ENCODE results near the gene UBXN1. TPM values are rescaled to one million over a fixed set of nuclear protein-coding genes. Genes with fewer than 3 reads are reported as not detected.

Gene UBXN1
- total RNA-seq, 1 experiment from 2014 or later, result 153 TPM

DNA sequence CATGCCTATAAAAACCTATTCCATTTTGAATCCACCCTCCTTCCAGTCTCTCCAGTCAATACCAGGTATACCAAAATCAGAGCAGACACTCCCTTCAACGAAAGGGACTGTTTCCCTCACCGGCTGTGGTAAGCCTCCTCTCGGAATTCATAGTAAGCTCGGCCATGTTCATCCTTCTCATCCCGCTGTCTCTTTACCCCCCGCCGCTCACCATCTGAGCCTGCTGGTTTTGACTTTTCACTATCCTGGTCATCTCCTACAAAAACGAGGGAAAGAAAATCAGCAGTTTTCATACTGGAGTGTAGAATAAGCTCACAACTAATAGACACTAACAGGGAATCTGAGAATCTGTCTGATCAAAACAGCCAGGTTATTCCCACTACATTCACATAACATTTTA, 45.3 kb upstream of the UBXN1 start:
- Mint-ChIP-seq H3K27me3 (ENCODE audit: insufficient read depth, unreplicated experiment) (no peaks in the 10 kb centered on the region), H3K4me1 (ENCODE audit: insufficient read depth, unreplicated experiment) (peaks cover 20% of the 10 kb centered on the region), H3K36me3 (ENCODE audit: insufficient read depth, unreplicated experiment) (peaks cover 79% of the 10 kb centered on the region), H3K9me3 (ENCODE audit: unreplicated experiment) (no peaks in the 10 kb centered on the region), H3K27ac (ENCODE audit: low read depth, unreplicated experiment) (peak overlapping the region; percentile 69), H3K4me3 (ENCODE audit: unreplicated experiment) (peak overlapping the region; percentile 92)
- intact Hi-C loops (cut with micrococcal nuclease), result no loop called here
- no TSS peak for BruUV-seq (replicated peaks)
- TF ChIP-seq, protein P1, sequence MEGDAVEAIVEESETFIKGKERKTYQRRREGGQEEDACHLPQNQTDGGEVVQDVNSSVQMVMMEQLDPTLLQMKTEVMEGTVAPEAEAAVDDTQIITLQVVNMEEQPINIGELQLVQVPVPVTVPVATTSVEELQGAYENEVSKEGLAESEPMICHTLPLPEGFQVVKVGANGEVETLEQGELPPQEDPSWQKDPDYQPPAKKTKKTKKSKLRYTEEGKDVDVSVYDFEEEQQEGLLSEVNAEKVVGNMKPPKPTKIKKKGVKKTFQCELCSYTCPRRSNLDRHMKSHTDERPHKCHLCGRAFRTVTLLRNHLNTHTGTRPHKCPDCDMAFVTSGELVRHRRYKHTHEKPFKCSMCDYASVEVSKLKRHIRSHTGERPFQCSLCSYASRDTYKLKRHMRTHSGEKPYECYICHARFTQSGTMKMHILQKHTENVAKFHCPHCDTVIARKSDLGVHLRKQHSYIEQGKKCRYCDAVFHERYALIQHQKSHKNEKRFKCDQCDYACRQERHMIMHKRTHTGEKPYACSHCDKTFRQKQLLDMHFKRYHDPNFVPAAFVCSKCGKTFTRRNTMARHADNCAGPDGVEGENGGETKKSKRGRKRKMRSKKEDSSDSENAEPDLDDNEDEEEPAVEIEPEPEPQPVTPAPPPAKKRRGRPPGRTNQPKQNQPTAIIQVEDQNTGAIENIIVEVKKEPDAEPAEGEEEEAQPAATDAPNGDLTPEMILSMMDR (IDR thresholded peaks at IDR 0.05; ENCODE audit: unreplicated experiment), result no peak
- ChIA-PET POLR2A (interaction anchor here (0.8 to 10.3 kb wide), 19 partner anchors 12 to 171 kb away, joined by 3 to 197 read pairs (median 6); partner anchors contain the start of genes BSCL2, C11orf98, CSKMT and EEF1G), CTCF (interaction anchor here (0.6 to 2.2 kb wide), 8 partner anchors 14 to 331 kb away, joined by 3 to 11 read pairs (median 4); no protein-coding TSS in a partner anchor)
- DNase-seq (ENCODE audit: unreplicated experiment), result no peak

DNA sequence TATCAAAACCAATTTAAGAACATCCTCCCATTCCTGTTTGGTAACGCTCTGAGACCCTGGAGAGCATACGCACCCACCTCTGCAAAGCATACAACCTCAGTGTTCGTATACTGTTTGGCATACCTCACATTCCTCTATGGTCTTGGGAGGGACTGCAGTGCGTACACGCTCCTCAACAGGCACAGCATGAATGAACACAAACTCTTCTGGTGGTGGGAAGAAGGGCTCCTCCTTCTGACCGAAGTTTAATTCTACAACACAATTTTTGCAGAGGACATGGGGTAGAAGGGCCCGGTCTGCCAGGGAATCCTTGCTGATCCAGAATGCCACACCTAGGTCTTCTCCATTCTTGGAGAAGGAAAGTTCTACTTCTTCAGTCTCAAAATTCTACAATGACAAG, 43.1 kb upstream of the UBXN1 start:
- H3K9me3 Mint-ChIP-seq (ENCODE audit: unreplicated experiment), result no peaks in the 10 kb centered on the region
- H3K4me1 Mint-ChIP-seq (ENCODE audit: insufficient read depth, unreplicated experiment), result peaks cover 24% of the 10 kb centered on the region
- TF ChIP-seq, protein P1 (IDR thresholded peaks at IDR 0.05; ENCODE audit: unreplicated experiment), result no peak
- H3K36me3 Mint-ChIP-seq (ENCODE audit: insufficient read depth, unreplicated experiment), result peaks cover 89% of the 10 kb centered on the region
- ChIA-PET POLR2A (interaction anchor here (10.3 kb wide), 1 partner anchor 10 kb away, joined by 197 read pairs; the partner anchor contains the start of genes BSCL2 and GNG3), CTCF (no interaction called here)
- DNase-seq (ENCODE audit: unreplicated experiment), result no peak
- H3K27me3 Mint-ChIP-seq (ENCODE audit: insufficient read depth, unreplicated experiment), result no peaks in the 10 kb centered on the region
- TSS peak; percentile 36 for BruUV-seq (replicated peaks)
- intact Hi-C loops (cut with micrococcal nuclease), result no loop called here
- no peak overlapping the region for H3K4me3 Mint-ChIP-seq (ENCODE audit: unreplicated experiment)
- no peak overlapping the region for H3K27ac Mint-ChIP-seq (ENCODE audit: low read depth, unreplicated experiment)

DNA sequence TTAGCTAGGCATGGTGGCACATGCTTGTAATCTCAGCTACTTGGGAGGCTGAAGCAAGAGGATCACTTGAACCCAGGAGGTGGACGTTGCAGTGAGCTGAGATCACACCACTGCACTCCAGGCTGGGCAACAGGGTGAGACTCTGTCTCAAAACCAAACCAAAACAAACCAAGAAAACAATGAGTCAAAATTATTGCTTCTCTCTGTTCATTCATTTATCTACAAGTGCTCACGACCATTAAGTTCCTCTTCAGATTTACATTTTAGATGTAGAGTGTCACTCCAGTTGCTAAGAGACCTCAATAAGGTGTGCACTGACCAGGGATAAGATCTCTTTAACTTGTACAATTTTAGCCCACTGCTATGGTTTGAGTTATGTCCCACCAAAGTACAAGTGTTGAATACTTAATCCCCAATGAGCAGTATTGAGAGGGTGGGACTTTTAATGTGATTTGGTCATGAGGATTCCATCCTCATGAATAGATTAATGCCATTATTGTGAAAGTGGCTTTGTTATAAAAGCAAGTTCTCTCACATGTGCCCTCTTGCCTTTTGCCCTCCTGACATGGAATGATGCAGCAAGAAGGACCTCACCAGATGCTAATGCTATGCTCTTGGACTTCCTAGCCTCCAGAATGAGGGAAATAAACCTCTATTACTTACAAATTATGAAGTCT, 40.6 kb upstream of the UBXN1 start:
- no peaks in the 10 kb centered on the region for H3K27me3 Mint-ChIP-seq (ENCODE audit: insufficient read depth, unreplicated experiment)
- BruUV-seq (replicated peaks), result no TSS peak
- DNase-seq (ENCODE audit: unreplicated experiment), result no peak
- ChIA-PET POLR2A (interaction anchor here (0.6 to 15.7 kb wide), 4 partner anchors 7 to 68 kb away, joined by 3 to 197 read pairs (median 6); partner anchors contain the start of genes HNRNPUL2, TMEM179B and TTC9C), CTCF (interaction anchor here (1.0 to 1.6 kb wide), 3 partner anchors 38 to 324 kb away, joined by 3 to 6 read pairs (median 4); no protein-coding TSS in a partner anchor)
- peaks cover 21% of the 10 kb centered on the region for H3K4me1 Mint-ChIP-seq (ENCODE audit: insufficient read depth, unreplicated experiment)
- no peak overlapping the region for H3K27ac Mint-ChIP-seq (ENCODE audit: low read depth, unreplicated experiment)
- intact Hi-C loops (cut with micrococcal nuclease), result no loop called here
- no peak overlapping the region for H3K4me3 Mint-ChIP-seq (ENCODE audit: unreplicated experiment)
- H3K9me3 Mint-ChIP-seq (ENCODE audit: unreplicated experiment), result no peaks in the 10 kb centered on the region
- peaks cover 92% of the 10 kb centered on the region for H3K36me3 Mint-ChIP-seq (ENCODE audit: insufficient read depth, unreplicated experiment)
- TF ChIP-seq, protein P1 (IDR thresholded peaks at IDR 0.05; ENCODE audit: unreplicated experiment), result no peak

DNA sequence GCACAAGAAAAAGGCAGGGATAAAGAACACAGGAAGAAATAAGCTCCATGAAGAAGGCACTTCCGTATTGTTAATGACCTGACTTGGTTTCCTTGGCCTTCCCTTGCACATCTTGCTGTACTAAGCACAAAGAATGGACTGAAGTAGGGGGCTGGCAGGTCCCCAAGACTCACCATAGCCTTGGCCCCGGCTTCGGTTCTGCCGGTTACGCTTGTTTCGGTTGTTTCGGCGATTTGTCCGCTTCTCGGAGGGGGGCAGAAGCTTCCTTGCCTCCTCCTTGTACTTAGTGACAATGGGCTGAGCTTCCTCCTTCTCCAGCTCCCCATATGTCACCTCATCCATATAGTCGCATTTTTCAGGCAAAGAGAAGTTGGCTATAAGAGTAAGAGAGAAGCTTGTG, 37.9 kb upstream of the UBXN1 start:
- Mint-ChIP-seq H3K27me3 (ENCODE audit: insufficient read depth, unreplicated experiment) (no peaks in the 10 kb centered on the region), H3K4me1 (ENCODE audit: insufficient read depth, unreplicated experiment) (peaks cover 15% of the 10 kb centered on the region), H3K27ac (ENCODE audit: low read depth, unreplicated experiment) (no peak overlapping the region), H3K9me3 (ENCODE audit: unreplicated experiment) (no peaks in the 10 kb centered on the region), H3K4me3 (ENCODE audit: unreplicated experiment) (no peak overlapping the region), H3K36me3 (ENCODE audit: insufficient read depth, unreplicated experiment) (peaks cover 79% of the 10 kb centered on the region)
- POLR2A ChIA-PET, result interaction anchor here (0.6 to 15.7 kb wide), 3 partner anchors 9 to 161 kb away, joined by 3 to 197 read pairs (median 4); partner anchors contain the start of genes HNRNPUL2, TAF6L and TTC9C
- intact Hi-C loops (cut with micrococcal nuclease), result no loop called here
- BruUV-seq (replicated peaks), result no TSS peak
- CTCF ChIA-PET, result interaction anchor here (0.5 to 1.7 kb wide), 5 partner anchors 16 to 128 kb away, joined by 3 to 8 read pairs (median 3); no protein-coding TSS in a partner anchor
- no peak for DNase-seq (ENCODE audit: unreplicated experiment)
- TF ChIP-seq, protein P1 (IDR thresholded peaks at IDR 0.05; ENCODE audit: unreplicated experiment), result no peak
